Right forelimb (tissue), 1 donor: ENCODE results near the gene EEF1A1.
"Not testable (repeated sequence)": the region's sequence is repeated elsewhere in the genome, so short reads cannot be mapped to it uniquely, and the experiment has no call there.

Source experiments
- DNase-seq: peaks from one replicate; pipeline ENCODE4 v3.0.0-alpha.2; 2018

The EEF1A1 gene

DNA sequence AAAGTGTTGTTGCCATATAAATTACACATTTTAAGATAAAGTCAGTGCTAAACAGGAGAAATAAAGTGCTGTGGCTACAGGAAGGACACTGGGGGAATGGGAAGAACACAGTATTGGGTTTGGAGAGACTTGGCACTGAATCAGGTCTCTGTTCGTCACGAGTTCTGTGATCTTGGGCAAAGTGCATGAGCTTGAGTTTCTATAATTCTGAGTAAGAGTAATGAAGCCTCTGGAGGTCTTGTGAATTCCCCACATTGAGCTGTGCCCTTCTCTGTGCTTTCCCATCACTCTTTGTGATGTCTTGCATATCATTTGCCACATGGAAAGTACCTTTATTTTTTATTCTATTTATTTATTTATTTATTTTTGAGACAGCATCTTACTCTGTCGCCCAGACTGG is 16.8 kb upstream of the EEF1A1 start:
- DNase-seq = no peak

DNA sequence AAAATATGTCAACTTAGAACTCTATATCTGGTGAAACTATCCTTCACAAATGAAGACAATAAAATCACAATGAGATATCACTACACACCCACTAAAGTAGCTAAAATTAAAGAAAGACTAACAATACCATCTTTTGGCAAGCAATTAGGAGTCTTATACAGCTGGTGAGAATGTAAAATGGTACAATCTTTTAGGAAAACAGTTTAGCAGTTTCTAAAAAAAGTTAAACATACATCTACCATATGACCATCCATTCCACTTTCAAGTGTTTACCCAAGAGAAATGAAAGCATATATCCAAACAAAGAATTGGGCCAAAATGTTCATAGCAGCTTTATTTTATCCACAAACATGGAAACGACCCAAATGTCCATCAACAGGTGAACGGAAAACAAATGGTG is 13.8 kb upstream of the EEF1A1 start:
- DNase-seq = no peak

DNA sequence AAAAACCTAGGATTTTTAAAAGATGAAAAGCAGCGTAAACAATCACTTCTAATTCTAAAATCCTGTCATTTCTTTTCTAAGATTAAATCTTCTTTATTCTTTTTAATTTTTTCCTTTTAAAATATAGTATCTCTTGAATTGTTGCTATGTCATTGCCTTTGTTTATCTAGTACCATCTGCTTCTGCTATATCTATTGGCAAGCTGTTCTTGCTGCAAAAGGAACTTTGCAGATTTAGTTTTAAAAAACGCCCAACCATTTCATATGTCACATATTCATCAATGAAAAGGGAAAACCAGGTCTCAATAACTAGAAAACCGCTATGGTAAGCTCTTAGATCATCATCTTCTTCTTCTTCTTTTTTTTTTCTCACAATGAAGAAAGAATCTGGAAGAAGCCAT is 11.5 kb upstream of the EEF1A1 start:
- DNase-seq = no peak

- no peak for DNase-seq
Observed at GRCh38 chr6:73528897-73529296, 8.1 kb upstream of the EEF1A1 start.

- DNase-seq = no peak
Observed at GRCh38 chr6:73525546-73526330, 4.9 kb upstream of the EEF1A1 start.

DNA sequence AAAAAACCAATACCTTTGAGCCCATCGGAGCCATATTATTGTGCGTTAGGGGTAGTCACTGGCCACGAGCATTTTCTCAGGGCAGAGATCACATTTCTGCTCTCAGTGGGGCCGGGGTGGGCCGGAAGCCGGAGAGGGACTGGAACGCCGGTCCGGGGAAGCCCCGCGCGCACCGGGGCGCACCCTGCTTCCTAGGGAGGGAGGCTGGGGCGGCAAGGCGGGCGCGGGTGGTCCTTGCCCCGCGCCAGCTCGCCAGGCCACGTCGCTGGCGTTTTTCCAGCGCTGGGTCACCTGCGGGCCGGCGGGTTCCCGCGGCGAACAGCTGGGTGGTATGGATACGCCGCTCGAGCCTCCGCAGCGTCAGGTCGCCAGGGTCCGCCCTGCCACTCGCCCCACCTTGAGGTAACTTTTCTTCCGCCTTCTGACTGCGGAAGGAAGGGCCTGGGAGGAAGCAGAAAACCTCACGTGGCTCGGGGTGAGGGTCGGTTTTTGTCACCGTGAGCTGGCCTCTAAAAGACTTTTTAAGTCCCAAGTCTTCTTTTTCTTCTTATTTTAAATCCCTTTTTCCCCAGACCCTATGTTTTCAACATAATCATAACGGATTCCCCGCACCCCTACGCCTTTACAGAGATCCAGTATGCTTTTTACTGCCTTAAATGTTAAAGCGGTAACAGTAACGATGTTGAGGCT is 2.7 kb upstream of the EEF1A1 start:
- DNase-seq = peak; percentile 81

DNA sequence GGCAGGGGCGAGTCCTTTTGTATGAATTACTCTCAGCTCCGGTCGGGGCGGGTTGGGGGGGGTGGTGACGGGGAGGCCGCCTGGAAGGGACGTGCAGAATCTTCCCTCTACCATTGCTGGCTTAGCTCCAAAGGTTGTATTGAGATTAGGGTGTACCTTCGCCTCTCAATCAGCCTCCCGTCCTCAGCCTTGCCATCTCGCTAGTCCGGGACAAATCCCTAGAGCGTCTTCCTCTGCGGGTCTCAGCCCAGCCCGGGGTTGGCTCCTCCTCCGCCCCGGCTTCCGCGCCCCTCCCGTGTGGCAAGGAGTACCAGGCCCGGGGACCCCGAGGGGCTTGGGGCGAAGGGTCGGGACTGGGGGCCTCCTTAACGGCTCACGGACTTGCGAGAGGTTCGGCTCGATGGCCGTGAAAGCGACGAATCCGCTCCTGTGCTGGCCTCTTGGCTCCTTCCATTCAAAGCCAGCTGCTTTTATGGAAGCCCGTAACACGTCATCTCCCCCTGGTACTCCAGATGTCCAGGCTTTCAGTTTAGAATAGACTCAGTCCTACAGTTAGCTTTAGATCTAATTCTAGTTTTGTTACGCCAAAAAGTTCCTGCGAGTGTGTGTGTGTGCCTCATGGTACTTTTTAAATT is 636 bp upstream of the EEF1A1 start:
- no peak for DNase-seq

DNA sequence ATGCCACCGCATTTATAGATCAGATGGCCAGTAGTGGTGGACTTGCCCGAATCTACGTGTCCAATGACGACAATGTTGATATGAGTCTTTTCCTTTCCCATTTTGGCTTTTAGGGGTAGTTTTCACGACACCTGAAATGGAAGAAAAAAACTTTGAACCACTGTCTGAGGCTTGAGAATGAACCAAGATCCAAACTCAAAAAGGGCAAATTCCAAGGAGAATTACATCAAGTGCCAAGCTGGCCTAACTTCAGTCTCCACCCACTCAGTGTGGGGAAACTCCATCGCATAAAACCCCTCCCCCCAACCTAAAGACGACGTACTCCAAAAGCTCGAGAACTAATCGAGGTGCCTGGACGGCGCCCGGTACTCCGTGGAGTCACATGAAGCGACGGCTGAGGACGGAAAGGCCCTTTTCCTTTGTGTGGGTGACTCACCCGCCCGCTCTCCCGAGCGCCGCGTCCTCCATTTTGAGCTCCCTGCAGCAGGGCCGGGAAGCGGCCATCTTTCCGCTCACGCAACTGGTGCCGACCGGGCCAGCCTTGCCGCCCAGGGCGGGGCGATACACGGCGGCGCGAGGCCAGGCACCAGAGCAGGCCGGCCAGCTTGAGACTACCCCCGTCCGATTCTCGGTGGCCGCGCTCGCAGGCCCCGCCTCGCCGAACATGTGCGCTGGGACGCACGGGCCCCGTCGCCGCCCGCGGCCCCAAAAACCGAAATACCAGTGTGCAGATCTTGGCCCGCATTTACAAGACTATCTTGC is 725 bp downstream of the EEF1A1 start:
- DNase-seq = peak; percentile 85

- not testable (repeated sequence) for DNase-seq
Observed at GRCh38 chr6:73518982-73519881, 1.6 kb downstream of the EEF1A1 start.

DNA sequence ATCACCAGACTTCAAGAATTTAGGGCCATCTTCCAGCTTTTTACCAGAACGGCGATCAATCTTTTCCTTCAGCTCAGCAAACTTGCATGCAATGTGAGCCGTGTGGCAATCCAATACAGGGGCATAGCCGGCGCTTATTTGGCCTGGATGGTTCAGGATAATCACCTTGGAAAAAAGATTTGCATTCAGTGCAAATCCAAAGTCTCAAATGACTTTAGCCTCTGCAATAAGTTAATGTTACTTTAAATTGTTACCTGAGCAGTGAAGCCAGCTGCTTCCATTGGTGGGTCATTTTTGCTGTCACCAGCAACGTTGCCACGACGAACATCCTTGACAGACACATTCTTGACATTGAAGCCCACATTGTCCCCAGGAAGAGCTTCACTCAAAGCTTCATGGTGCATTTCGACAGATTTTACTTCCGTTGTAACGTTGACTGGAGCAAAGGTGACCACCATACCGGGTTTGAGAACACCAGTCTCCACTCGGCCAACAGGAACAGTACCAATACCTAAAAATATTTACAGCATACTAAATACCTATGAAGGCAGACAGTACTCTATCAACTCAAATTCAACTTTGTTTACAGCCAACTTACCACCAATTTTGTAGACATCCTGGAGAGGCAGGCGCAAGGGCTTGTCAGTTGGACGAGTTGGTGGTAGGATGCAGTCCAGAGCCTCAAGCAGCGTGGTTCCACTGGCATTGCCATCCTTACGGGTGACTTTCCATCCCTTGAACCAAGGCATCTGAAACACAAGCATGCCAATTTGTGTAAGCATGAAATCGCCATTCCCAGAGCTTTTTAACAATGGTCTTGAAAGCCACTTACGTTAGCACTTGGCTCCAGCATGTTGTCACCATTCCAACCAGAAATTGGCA is 2.5 kb downstream of the EEF1A1 start:
- not testable (repeated sequence) for DNase-seq

DNA sequence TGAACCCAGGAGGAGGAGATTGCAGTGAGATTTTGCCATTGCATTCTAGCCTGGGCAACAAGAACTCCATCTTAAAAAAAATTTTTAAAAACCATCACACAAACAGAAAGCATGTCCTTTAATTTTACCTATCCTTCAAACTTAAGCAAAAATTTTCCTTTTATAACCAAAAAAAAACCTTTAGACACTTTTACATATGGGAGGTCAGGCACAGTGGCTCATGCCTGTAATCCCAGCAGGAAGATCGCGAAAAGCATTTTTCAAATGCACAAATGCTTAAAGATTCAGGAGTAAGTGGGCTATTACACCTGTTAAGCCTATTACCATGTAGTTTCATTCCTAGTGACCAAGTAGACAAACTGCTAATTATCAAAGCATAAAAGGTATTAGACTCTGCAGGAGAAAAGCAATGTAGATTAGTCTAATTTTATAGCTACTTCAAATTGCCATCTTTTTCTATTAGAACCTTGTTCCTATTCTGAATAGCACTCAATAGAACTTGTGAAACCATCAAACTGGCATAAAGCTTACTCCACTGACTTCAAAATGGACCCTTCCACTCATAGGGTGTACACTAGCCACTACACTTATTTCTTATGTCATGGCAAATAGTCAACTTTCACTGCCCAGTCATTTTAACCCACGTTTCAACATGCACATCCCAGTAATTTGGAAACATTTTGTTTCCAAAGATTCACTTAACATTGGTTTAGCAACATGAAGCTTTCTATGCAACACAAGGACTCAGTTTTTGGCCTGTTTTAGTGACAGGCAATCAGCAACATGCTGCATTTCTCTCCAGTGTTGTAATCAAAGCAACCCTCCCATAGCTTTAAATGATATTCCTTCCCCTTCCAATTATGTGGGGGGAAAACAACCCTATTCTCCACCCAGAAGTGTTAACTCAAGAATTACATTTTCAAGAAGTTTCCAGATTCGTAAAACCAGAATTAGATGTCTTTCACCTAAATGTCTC is 4.0 kb downstream of the EEF1A1 start:
- no peak for DNase-seq

- DNase-seq = no peak
Observed at GRCh38 chr6:73515204-73515655, 5.6 kb downstream of the EEF1A1 start.

GRCh38 chr6:73514746-73515110 is 6.1 kb downstream of the EEF1A1 start:
- DNase-seq = no peak

DNA sequence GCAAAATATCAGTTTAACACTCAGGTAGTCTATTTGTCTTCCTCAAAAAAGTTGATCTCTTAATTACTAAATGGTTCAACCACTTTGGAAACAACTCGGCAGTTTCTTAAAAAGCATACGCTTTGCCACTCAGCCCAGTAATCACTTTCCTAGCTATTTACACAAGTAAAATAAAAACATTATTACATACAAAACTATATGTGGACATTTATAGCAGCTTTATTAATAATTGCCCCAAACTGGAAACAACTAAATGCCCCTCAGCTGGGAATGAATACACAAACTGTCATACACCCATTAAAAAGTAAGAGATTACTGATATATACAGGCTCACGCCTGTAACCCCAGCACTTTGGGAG is 7.4 kb downstream of the EEF1A1 start:
- no peak for DNase-seq

DNA sequence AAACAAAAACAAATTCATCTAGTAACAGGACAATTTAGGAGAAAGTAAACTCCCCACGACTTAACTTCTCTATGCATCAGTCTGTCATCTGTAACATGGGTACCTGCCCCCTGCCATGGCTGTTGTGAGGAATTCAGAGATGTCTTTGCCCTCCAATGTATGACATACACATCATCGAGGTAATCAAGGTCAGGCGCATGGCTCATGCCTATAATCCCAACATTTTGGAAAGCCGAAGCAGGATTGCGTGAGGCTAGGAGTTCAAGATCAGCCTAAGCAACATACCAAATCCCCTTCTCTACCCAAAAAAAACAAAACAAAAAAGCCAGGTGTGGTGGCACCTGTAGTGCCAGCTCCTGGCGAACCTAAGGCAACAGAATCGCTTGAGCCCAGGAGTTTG is 9.0 kb downstream of the EEF1A1 start:
- DNase-seq = no peak

DNA sequence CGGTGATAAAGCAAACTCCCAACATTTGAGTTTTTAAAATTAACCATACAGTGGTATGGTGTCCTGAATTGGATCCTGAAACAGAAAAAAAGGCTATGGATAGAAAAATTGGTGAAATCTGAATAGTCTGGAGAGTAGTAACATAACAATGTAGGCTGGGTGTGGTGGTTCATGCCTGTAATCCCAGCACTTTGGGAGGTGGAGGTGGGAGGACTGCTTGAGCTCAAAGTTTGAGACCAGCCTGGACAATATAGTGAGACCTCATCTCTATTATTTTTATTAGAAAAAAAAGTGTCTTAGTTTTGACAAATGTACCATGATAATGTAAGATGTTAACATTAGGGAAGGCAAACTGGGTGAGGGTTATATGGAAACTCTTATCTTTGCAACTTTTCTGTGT is 11.0 kb downstream of the EEF1A1 start:
- no peak for DNase-seq

GRCh38 chr6:73508776-73509175 is 12.1 kb downstream of the EEF1A1 start:
- no peak for DNase-seq

DNA sequence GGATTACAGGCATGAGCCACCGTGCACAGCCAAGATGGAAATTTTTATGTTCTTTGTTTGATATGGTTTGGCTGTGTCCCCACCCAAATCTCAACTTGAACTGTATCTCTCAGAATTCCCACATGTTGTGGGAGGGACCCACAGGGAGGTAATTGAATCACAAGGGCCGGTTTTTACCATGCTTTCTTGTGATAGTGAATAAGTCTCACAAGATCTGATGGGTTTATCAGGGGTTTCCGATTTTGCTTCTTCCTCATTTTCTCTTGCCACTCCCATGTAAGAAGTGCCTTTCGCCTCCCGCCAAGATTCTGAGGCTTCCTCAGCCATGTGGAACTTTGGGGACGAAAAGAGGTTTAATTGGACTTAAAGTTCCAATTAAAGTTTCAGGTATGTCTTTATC is 14.6 kb downstream of the EEF1A1 start:
- no peak for DNase-seq

GRCh38 chr6:73505705-73506104 is 15.1 kb downstream of the EEF1A1 start:
- not testable (repeated sequence) for DNase-seq

DNA sequence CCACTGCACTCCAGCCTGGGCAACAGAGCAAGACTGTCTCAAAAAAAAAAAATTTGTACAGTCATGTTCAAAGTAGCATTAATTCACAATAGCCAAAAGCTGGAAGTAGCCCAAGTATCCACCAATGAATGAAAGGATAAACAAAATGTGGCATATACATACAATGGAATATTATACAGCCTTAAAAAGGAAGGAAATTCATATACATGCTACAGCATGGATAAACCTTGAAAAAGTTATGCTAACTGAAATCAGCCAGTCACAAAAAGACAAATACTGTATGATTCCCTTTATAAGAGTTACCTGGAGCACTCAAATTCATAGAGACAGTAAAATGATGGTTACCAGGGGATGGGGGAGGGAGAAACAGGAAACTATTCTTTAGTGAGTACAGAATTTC is 15.7 kb downstream of the EEF1A1 start:
- DNase-seq = no peak
